ENCODE data around the gene LIN9. TPM values are rescaled to one million over a fixed set of nuclear protein-coding genes. Genes with fewer than 3 reads are reported as not detected.

LIN9 gene
- total RNA-seq, 4 donors from 2014 or later, result 3.6 to 5.9 (median 4.4) TPM

- H3K27me3 ChIP-seq, result no peaks in the 10 kb centered on the region
- no peak overlapping the region for H3K4me3 ChIP-seq
- no peak overlapping the region for H3K27ac ChIP-seq
- H3K9me3 ChIP-seq, result no peaks in the 10 kb centered on the region
- TF ChIP-seq POLR2AphosphoS5 (IDR thresholded peaks at IDR 0.05) (no peak), CTCF (IDR thresholded peaks at IDR 0.05) (no peak), POLR2A (IDR thresholded peaks at IDR 0.05) (no peak), EP300 (IDR thresholded peaks at IDR 0.05) (no peak)
- H3K36me3 ChIP-seq, result peaks cover 7% of the 10 kb centered on the region
- no peak for DNase-seq (ENCODE audit: low spot score in 2 of 2)
- WGBS, result 93% methylated on average over 4 of the region's 4 CpGs
- peaks cover 12% of the 10 kb centered on the region for H3K4me1 ChIP-seq
These were observed 4.5 kb downstream of the LIN9 start for GRCh38 chr1:226304291-226304955.

- Histone ChIP-seq H3K36me3 (peaks cover 14% of the 10 kb centered on the region), H3K9me3 (no peaks in the 10 kb centered on the region), H3K27ac (no peak overlapping the region), H3K4me1 (peaks cover 3% of the 10 kb centered on the region), H3K4me3 (no peak overlapping the region), H3K27me3 (no peaks in the 10 kb centered on the region)
- 89% methylated on average over 1 of the region's 1 CpG for WGBS
- DNase-seq (ENCODE audit: low spot score in 2 of 2), result no peak
- no peak for TF ChIP-seq POLR2AphosphoS5 (IDR thresholded peaks at IDR 0.05)
These were observed 6.2 kb downstream of the LIN9 start for GRCh38 chr1:226302731-226303130.

- Histone ChIP-seq H3K36me3 (peaks cover 14% of the 10 kb centered on the region), H3K27me3 (no peaks in the 10 kb centered on the region), H3K4me1 (no peaks in the 10 kb centered on the region), H3K27ac (no peak overlapping the region), H3K4me3 (no peak overlapping the region), H3K9me3 (no peaks in the 10 kb centered on the region)
- WGBS, result 94% methylated on average over 5 of the region's 5 CpGs
- no peak for DNase-seq (ENCODE audit: low spot score in 2 of 2)
- TF ChIP-seq POLR2AphosphoS5 (IDR thresholded peaks at IDR 0.05) (no peak), CTCF (IDR thresholded peaks at IDR 0.05) (no peak), EP300 (IDR thresholded peaks at IDR 0.05) (no peak), POLR2A (IDR thresholded peaks at IDR 0.05) (no peak)
These were observed 12.1 kb downstream of the LIN9 start for GRCh38 chr1:226296911-226297310.

- Histone ChIP-seq H3K4me3 (no peak overlapping the region), H3K36me3 (peaks cover 7% of the 10 kb centered on the region), H3K27ac (no peak overlapping the region), H3K9me3 (no peaks in the 10 kb centered on the region), H3K27me3 (no peaks in the 10 kb centered on the region), H3K4me1 (no peaks in the 10 kb centered on the region)
- no peak for DNase-seq (ENCODE audit: low spot score in 2 of 2)
- no peak for TF ChIP-seq POLR2AphosphoS5 (IDR thresholded peaks at IDR 0.05)
- no peak for TF ChIP-seq POLR2A (IDR thresholded peaks at IDR 0.05)
- TF ChIP-seq CTCF (IDR thresholded peaks at IDR 0.05), result no peak
- no peak for TF ChIP-seq EP300 (IDR thresholded peaks at IDR 0.05)
- 63% methylated on average over 4 of the region's 4 CpGs for WGBS
These were observed 15.4 kb downstream of the LIN9 start for GRCh38 chr1:226293553-226293920.

- peaks cover 2% of the 10 kb centered on the region for H3K36me3 ChIP-seq
- no peak for DNase-seq (ENCODE audit: low spot score in 2 of 2)
- no peak overlapping the region for H3K4me3 ChIP-seq
- no peak overlapping the region for H3K27ac ChIP-seq
- no peaks in the 10 kb centered on the region for H3K4me1 ChIP-seq
- WGBS, result 91% methylated on average over 2 of the region's 2 CpGs
- H3K27me3 ChIP-seq, result no peaks in the 10 kb centered on the region
- H3K9me3 ChIP-seq, result no peaks in the 10 kb centered on the region
- no peak for TF ChIP-seq POLR2A (IDR thresholded peaks at IDR 0.05)
- TF ChIP-seq CTCF (IDR thresholded peaks at IDR 0.05), result no peak
- no peak for TF ChIP-seq POLR2AphosphoS5 (IDR thresholded peaks at IDR 0.05)
- no peak for TF ChIP-seq EP300 (IDR thresholded peaks at IDR 0.05)
These were observed 16.0 kb downstream of the LIN9 start for GRCh38 chr1:226292874-226293552.

Data from suprapubic skin (tissue), 4 donors.